ENCODE data around the gene RNPC3.

DNA sequence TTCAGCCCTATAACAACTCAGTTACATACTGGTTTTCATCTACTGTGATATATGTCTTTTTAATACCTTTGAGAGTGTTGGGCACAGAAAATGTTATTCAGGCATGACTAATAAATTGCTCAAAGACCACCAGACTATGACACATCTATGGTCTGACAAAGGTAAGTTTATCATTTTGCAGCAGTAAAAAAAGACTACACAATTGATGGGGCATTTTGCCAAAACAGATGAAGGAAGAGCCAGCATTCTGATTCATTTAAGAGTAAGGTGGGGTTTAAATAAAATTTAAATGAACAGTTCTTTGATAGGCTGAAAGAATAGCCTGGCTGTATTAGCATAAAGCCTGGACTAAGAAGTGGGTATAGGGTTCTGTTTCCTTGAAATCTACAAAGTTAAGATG lies 8.8 kb upstream of the RNPC3 start:
- TF ChIP-seq CTBP2 (IDR thresholded peaks at IDR 0.05; ENCODE audit: borderline replicate concordance, insufficient read depth, insufficient read length, low read length): no peak
- no peak for TF ChIP-seq POLR2AphosphoS5 (IDR thresholded peaks at IDR 0.05; ENCODE audit: low read depth, low read length)
- no peak for TF ChIP-seq ZNF274 (IDR thresholded peaks at IDR 0.05; ENCODE audit: borderline replicate concordance, extremely low read depth, low read length)
- no peak for TF ChIP-seq USF2 (IDR thresholded peaks at IDR 0.05; ENCODE audit: low read length)
- TF ChIP-seq HDAC6 (IDR thresholded peaks at IDR 0.05; ENCODE audit: low read depth, low read length): no peak
- TF ChIP-seq, protein P1, sequence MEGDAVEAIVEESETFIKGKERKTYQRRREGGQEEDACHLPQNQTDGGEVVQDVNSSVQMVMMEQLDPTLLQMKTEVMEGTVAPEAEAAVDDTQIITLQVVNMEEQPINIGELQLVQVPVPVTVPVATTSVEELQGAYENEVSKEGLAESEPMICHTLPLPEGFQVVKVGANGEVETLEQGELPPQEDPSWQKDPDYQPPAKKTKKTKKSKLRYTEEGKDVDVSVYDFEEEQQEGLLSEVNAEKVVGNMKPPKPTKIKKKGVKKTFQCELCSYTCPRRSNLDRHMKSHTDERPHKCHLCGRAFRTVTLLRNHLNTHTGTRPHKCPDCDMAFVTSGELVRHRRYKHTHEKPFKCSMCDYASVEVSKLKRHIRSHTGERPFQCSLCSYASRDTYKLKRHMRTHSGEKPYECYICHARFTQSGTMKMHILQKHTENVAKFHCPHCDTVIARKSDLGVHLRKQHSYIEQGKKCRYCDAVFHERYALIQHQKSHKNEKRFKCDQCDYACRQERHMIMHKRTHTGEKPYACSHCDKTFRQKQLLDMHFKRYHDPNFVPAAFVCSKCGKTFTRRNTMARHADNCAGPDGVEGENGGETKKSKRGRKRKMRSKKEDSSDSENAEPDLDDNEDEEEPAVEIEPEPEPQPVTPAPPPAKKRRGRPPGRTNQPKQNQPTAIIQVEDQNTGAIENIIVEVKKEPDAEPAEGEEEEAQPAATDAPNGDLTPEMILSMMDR (IDR thresholded peaks at IDR 0.05; ENCODE audit: control extremely low read depth in 1 of 3, insufficient read depth in 1 of 3, low read depth in 1 of 3, low read length in 3 of 3): no peak
- TF ChIP-seq JUN (IDR thresholded peaks at IDR 0.05; ENCODE audit: low read depth, low read length): no peak
- TF ChIP-seq EZH2 (IDR thresholded peaks at IDR 0.05; ENCODE audit: low read depth, low read length, severe bottlenecking): no peak
- TF ChIP-seq CEBPB (IDR thresholded peaks at IDR 0.05; ENCODE audit: low read depth, low read length): no peak
- no peak for TF ChIP-seq SIN3A (conservative IDR thresholded peaks at IDR 0.05 in 1 of 2, IDR thresholded peaks at IDR 0.05 in 1 of 2; ENCODE audit: low read depth in 1 of 2, low read length in 2 of 2)
- TF ChIP-seq PHF8 (conservative IDR thresholded peaks at IDR 0.05; ENCODE audit: low read depth, low read length): no peak
- no peak for TF ChIP-seq SP1 (IDR thresholded peaks at IDR 0.05; ENCODE audit: low read depth, low read length)
- no peak for TF ChIP-seq SRF (IDR thresholded peaks at IDR 0.05; ENCODE audit: low read depth, low read length)

Data from H1 (cell line).